ENCODE data around the gene PFKL. TPM values are rescaled to one million over a fixed set of nuclear protein-coding genes. Genes with fewer than 3 reads are reported as not detected.

Gene PFKL
- total RNA-seq, 8 experiments from 2014 or later: 43.6 to 204 (median 61.9) TPM

DNA sequence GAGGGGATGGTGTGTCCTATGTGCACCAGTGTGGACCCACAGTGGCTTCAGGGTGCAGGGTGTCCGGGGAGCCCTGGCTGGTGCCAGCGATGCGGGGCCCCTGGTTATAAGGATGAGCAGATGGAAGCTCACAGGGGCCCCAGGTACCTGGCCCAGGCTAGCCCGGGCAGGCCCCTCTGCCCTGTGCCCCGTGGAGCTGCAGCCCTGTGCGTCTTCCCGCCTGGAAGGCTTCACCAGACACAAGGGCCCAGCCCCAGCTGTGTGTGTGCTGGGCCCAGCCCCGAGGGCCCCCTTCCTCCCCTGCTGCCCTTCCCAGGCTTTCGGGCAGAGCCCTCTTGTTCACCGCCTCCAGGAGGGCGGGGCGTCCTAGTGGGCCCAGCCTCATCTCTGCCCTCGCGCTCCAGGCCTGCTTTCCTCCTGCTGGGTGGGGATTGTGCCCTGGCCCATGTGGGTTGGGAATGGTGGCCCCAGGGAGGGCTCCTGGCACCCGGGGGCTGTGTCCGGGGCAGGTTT is 15.9 kb downstream of the PFKL start:
- peak in 4 of 8 experiments; percentile 11 to 89 (median 58) for ATAC-seq (replicated peaks in 6 of 8)
- no peak overlapping the region for H3K4me3 ChIP-seq
- in situ Hi-C loops (cut with MboI; ENCODE audit: low pct_unique_long_range_greater_than_20kb in 2 of 9, low sequenced_read_pairs in 9 of 9, unreplicated experiment in 9 of 9): no loop called here
- no peak overlapping the region for H3K27ac ChIP-seq
- 80 to 100% (median 87%) methylated on average over 1 to 6 of the region's 16 CpGs; no CpG with 5 or more reads in 7 of the 10 experiments for WGBS, 10 experiments
- no peaks in the 10 kb centered on the region for H3K4me1 ChIP-seq (replicated peaks in 1 of 2)

DNA sequence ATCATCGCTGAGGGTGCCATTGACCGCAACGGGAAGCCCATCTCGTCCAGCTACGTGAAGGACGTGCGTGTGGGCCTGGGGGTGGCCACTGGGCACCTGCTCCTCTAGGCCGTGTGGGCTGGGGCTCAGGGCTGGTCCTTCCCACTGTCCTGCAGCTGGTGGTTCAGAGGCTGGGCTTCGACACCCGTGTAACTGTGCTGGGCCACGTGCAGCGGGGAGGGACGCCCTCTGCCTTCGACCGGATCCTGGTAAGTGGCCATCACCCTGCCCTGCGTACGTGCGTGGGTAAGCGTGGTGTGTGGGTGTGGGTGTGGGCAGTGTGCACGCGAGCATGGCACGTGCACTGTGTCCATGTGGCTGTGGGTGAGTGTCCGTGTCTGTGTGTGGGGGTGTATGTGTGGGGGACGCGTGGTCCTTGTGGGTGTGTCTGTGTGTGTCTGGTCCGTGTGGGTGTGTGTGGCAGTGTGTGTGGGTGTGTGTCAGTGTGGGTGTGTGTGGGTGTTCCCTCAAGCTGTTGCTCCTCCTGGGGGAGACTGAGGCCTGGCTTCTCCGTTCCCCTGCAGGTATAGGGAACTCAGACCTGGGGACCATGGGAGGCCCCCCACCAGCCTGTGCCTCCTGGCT is 16.5 kb downstream of the PFKL start:
- whole genome bisulfite sequencing, 10 experiments: 83 to 100% (median 98%) methylated on average over 1 to 11 of the region's 27 CpGs; no CpG with 5 or more reads in 5 of the 10 experiments
- in situ Hi-C loops (cut with MboI; ENCODE audit: low pct_unique_long_range_greater_than_20kb in 2 of 9, low sequenced_read_pairs in 9 of 9, unreplicated experiment in 9 of 9): no loop called here
- ATAC-seq (replicated peaks in 6 of 8): peak in 3 of 8 experiments; percentile 4 to 9 (median 7)
- H3K27ac ChIP-seq: no peak overlapping the region
- no peaks in the 10 kb centered on the region for H3K4me1 ChIP-seq (replicated peaks in 1 of 2)
- H3K4me3 ChIP-seq: no peak overlapping the region

DNA sequence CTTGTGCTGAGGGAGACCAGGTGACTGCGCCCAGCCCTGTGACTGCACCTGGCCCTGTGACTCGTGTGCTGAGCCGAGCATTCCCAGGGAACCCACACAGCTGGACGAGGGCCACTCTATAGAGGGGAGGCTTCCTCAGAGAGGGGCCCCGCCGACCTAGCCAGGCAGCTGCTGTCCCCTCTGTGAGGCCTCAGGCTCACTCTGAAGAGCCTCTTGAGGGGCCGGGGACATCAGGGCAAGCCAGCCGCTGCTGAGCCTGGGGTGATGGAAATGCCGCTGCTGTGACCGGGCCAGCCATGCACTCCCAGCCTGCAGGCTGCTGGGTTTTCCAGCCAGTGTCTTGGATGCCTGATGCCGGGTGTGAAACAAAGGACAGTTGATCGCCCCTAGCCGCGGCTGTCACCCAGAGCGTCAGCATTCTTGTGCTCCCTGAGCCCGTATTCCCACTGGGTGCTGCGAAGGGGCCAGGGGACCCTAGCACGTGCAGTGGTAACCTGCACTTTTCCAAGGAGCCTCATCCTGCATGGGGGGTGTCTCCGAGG is 17.5 kb downstream of the PFKL start:
- WGBS, 10 experiments: 61 to 100% (median 89%) methylated on average over 1 to 3 of the region's 19 CpGs; no CpG with 5 or more reads in 5 of the 10 experiments
- Histone ChIP-seq H3K4me1 (replicated peaks in 1 of 2) (no peaks in the 10 kb centered on the region), H3K4me3 (no peak overlapping the region), H3K27ac (no peak overlapping the region)
- in situ Hi-C loops (cut with MboI; ENCODE audit: low pct_unique_long_range_greater_than_20kb in 2 of 9, low sequenced_read_pairs in 9 of 9, unreplicated experiment in 9 of 9): no loop called here
- no peak for ATAC-seq (replicated peaks in 6 of 8)

DNA sequence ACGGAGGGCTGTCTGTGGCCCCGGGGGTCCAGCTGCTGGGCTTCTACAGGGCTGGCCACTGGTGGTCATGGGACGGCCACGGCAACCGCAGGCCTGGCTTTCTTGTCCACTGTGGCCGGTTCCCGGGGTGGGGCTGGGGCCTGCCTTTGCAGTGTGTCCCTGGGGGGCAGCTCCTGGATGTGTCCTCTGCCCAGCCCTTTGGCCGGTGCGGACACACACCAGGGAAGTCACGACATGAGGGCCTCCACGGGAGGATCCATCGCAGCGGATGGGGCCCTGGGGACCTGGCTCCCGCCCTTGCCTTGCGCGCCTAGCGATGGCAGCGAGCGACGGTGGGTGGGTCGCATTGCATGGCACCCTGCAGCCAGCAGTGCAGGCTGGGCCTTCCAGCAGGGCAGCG is 18.0 kb downstream of the PFKL start:
- ATAC-seq (replicated peaks in 6 of 8): no peak
- Histone ChIP-seq H3K4me3 (no peak overlapping the region), H3K27ac (no peak overlapping the region), H3K4me1 (replicated peaks in 1 of 2) (no peaks in the 10 kb centered on the region)
- WGBS, 10 experiments: 60 to 100% (median 90%) methylated on average over 1 to 3 of the region's 22 CpGs; no CpG with 5 or more reads in 6 of the 10 experiments
- in situ Hi-C loops (cut with MboI; ENCODE audit: low pct_unique_long_range_greater_than_20kb in 2 of 9, low sequenced_read_pairs in 9 of 9, unreplicated experiment in 9 of 9): no loop called here

DNA sequence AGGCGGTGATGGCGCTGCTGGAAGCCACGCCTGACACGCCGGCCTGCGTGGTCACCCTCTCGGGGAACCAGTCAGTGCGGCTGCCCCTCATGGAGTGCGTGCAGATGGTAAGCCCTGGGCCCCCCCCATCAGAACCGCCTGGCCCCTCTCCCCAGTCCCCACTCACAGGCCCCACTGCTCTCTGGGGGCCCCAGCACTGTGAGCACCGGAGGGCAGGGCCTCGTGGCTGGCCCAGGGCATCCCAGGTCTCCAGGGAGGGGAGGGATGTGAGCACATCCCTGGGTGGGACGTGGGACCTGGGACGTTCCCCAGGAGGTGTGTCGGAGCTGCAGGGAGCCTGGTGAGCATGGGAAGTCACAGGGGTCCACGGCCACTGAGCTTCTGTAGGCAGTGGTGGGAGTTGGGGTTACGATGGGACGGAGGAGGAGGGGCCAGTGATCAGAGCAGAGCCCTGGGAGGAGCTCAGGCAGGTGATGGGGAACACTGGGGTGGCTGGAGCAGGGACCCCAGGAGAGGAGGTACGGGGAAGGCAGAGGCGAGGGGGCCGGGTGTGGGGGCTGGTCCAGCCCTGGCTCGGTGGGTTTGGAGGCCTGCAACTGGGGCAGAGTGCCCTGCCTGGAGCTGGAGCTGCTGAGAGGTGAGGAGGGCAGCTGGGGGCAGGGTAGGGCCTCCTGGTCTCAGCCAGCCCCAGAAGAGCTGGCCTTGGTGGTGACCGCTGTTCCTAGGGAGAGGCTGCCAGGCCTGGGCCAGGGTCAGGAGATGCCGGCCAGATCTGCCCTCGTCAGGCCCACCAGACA is 18.8 kb downstream of the PFKL start:
- ATAC-seq (replicated peaks in 6 of 8): no peak
- no peaks in the 10 kb centered on the region for H3K4me1 ChIP-seq (replicated peaks in 1 of 2)
- WGBS, 10 experiments: 100% methylated on average over 1 to 2 of the region's 25 CpGs; no CpG with 5 or more reads in 7 of the 10 experiments
- H3K27ac ChIP-seq: no peak overlapping the region
- H3K4me3 ChIP-seq: no peak overlapping the region
- in situ Hi-C loops (cut with MboI; ENCODE audit: low pct_unique_long_range_greater_than_20kb in 2 of 9, low sequenced_read_pairs in 9 of 9, unreplicated experiment in 9 of 9): no loop called here

DNA sequence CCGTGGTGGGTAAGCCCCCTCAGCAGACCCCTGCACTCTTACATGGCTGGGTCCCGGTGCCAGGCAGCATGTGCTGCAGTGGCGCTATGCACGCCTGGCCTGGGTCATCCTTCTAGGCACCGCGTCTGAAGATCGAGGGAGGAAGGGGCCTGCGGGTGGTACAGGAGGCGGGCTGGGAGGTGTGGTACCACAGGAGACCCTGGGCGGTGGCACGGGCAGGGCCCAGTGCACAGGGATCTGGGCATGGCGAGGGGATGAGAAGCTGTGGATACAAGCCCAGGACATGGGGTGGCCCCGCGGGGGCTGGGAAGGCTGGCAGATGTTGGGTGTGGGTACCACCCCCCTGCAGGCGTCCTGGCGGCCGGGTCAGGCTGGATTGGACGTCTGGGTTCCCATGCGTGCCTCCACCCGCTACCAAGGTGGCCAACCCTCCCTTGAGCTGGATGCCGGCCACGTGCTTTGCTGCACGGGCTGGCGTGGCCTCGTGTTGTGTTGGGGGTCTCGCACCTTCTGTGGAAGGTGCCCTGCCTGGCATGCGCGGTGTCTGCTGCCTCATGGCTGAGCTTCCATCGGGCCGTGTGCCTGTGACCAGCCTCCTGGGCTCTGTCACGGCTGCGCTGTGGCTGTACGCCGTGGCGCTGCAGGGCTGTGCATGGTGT is 19.7 kb downstream of the PFKL start:
- in situ Hi-C loops (cut with MboI; ENCODE audit: low pct_unique_long_range_greater_than_20kb in 2 of 9, low sequenced_read_pairs in 9 of 9, unreplicated experiment in 9 of 9): no loop called here
- Histone ChIP-seq H3K4me3 (no peak overlapping the region), H3K27ac (no peak overlapping the region), H3K4me1 (replicated peaks in 1 of 2) (no peaks in the 10 kb centered on the region)
- 95 to 100% (median 100%) methylated on average over 1 to 12 of the region's 35 CpGs; no CpG with 5 or more reads in 3 of the 10 experiments for WGBS, 10 experiments
- ATAC-seq (replicated peaks in 6 of 8): no peak

DNA sequence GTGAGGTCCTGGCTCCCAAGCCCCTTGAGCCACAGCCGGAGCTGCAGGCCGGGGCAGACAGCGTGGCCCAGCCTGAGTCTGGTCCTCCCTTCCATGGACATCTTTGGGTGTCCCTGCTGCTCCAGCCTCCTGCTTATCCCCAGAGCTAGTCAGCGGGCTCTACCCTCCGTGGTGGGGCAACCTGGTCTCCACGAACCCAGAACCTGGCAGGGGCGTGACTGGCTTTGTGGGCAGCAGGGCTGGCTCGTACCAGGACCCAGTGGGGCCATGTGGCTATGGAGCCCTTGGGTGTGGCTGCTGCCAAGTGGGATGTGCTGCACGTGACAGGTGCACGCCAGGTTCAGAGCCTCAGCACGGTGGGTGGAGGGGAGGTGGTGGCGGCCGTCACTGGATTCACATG is 21.0 kb downstream of the PFKL start:
- 92 to 100% (median 100%) methylated on average over 2 to 3 of the region's 13 CpGs; no CpG with 5 or more reads in 7 of the 10 experiments for WGBS, 10 experiments
- no peak for ATAC-seq (replicated peaks in 6 of 8)
- no peak overlapping the region for H3K4me3 ChIP-seq
- H3K4me1 ChIP-seq (replicated peaks in 1 of 2): no peaks in the 10 kb centered on the region
- in situ Hi-C loops (cut with MboI; ENCODE audit: low pct_unique_long_range_greater_than_20kb in 2 of 9, low sequenced_read_pairs in 9 of 9, unreplicated experiment in 9 of 9): no loop called here
- H3K27ac ChIP-seq: no peak overlapping the region

DNA sequence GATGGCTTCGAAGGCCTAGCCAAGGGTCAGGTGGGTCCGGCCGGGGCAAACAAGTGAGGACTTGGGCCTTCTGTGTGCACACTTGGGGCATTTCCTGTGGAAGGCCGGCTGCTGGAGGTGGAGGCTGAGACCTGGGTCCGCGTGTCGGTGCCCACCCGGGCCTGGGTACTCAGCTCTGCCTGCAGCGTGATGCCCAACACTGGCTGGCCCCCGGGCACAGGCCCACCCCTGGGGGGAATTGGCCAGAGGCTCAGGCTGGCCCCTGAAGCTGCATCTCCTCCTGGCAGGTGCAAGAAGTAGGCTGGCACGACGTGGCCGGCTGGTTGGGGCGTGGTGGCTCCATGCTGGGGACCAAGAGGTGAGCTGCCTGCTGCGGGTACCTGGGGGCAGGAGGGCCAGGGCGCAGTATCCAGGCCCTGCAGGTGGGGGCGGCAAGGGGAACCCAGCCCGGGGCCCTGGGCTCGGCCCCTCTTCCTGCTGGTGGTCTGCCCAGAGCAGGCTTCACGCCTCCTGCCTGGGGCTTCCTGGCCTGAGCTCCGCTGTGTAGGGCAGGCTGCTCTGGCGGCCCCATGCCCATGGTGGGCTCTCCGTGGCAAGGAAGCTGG is 22.1 kb downstream of the PFKL start:
- no peak for ATAC-seq (replicated peaks in 6 of 8)
- in situ Hi-C loops (cut with MboI; ENCODE audit: low pct_unique_long_range_greater_than_20kb in 2 of 9, low sequenced_read_pairs in 9 of 9, unreplicated experiment in 9 of 9): no loop called here
- H3K4me3 ChIP-seq: no peak overlapping the region
- WGBS, 10 experiments: 80 to 100% (median 80%) methylated on average over 1 to 3 of the region's 23 CpGs; no CpG with 5 or more reads in 7 of the 10 experiments
- no peaks in the 10 kb centered on the region for H3K4me1 ChIP-seq (replicated peaks in 1 of 2)
- no peak overlapping the region for H3K27ac ChIP-seq

DNA sequence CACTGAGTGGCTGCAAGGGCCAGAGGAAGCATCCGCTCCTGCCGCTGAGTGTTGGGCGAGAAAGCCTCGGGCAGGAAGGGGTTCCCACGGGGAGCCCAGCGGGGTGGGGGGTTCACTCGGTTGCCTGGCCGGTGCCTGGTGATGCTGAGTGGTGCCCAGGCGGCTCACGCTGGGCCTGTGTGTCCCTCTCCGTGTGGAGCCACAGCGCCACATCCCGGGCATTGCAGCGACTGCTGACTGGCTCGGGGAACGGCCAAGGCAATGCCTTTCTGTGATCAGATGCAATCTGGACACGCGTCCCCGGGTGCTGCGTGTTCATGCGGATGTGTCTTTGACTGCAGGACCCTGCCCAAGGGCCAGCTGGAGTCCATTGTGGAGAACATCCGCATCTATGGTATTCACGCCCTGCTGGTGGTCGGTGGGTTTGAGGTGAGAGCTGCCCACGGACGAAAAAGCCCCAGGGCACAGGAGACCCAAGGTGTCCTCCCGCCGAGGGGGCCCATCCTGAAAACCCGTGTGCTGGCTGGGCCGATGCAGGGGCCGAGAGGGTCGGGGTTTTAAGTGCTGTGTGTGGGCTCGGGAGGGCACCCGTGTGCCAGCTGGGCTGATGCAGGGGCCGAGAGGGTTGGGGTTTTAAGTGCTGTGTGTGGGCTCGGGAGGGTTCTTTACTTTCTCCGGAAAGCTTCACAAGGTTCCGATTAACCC is 22.9 kb downstream of the PFKL start:
- no peak for ATAC-seq (replicated peaks in 6 of 8)
- WGBS, 10 experiments: 100% methylated on average over 4 of the region's 38 CpGs; no CpG with 5 or more reads in 9 of the 10 experiments

DNA sequence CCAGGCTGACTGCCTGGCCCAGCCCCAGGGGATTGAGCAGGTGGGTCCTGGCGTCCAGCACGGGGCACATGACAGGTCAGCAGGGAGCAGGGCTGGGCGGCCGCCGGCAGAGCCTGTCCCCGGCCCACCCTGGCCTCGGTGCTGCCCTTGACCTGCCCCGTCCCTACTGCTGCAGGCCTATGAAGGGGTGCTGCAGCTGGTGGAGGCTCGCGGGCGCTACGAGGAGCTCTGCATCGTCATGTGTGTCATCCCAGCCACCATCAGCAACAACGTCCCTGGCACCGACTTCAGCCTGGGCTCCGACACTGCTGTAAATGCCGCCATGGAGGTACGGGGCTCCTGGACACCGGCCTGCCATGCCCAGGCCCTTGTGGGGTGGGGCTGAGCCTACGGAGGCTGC is 23.7 kb downstream of the PFKL start:
- 80 to 90% methylated on average over 1 to 2 of the region's 20 CpGs; no CpG with 5 or more reads in 8 of the 10 experiments for WGBS, 10 experiments
- Histone ChIP-seq H3K4me3 (no peak overlapping the region), H3K4me1 (replicated peaks in 1 of 2) (no peaks in the 10 kb centered on the region), H3K27ac (no peak overlapping the region)
- ATAC-seq (replicated peaks in 6 of 8): no peak
- in situ Hi-C loops (cut with MboI; ENCODE audit: low pct_unique_long_range_greater_than_20kb in 2 of 9, low sequenced_read_pairs in 9 of 9, unreplicated experiment in 9 of 9): no loop called here

More for the DNA sequence above, 22.9 kb downstream of the PFKL start:
- in situ Hi-C loops (cut with MboI; ENCODE audit: low pct_unique_long_range_greater_than_20kb in 2 of 9, low sequenced_read_pairs in 9 of 9, unreplicated experiment in 9 of 9): no loop called here
- no peak overlapping the region for H3K27ac ChIP-seq
- H3K4me3 ChIP-seq: no peak overlapping the region
- H3K4me1 ChIP-seq (replicated peaks in 1 of 2): no peaks in the 10 kb centered on the region

DNA sequence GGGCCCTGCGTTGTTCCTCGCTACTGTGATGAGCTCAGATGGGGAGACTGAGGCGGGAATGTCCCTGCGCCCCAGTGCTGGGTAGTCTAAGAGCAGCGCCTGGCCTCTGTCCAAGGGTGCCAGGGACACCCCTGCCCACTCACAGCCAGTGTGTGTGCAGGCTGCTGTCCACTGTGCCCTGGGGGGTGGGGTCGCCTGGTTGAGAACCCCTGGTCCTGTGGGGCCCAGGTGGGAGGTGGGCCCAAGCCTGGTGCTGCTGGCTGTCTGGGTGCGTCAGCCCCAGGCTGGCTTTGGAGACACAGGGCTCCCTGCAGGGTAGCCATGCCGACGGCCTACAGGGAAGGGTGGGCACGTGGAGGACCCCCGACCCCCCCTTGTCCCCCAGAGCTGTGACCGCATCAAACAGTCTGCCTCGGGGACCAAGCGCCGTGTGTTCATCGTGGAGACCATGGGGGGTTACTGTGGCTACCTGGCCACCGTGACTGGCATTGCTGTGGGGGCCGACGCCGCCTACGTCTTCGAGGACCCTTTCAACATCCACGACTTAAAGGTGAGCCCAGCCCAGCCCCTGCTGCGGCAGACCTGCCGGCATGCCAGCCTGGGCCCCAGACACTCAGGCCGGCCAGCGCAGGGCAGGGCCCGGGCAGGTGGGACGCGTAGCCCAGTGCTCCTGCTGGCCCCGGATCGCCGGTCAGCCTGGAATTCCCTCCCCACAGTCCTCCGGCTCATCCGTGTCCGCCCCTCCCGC is 24.4 kb downstream of the PFKL start:
- no peak overlapping the region for H3K27ac ChIP-seq
- in situ Hi-C loops (cut with MboI; ENCODE audit: low pct_unique_long_range_greater_than_20kb in 2 of 9, low sequenced_read_pairs in 9 of 9, unreplicated experiment in 9 of 9): no loop called here
- no peak for ATAC-seq (replicated peaks in 6 of 8)
- WGBS, 10 experiments: 93 to 100% methylated on average over 2 to 8 of the region's 37 CpGs; no CpG with 5 or more reads in 8 of the 10 experiments
- no peaks in the 10 kb centered on the region for H3K4me1 ChIP-seq (replicated peaks in 1 of 2)
- H3K4me3 ChIP-seq: no peak overlapping the region

DNA sequence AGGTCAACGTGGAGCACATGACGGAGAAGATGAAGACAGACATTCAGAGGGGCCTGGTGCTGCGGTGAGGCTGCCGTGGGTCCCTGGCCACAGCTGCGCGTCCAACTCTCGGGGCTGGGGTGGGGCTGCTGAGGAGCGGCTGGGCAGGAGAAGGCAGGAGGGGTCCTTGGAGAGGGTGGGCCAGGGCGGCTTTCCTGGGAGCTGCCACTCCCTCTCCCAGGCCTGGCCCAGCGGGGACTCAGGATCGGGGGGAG is 24.9 kb downstream of the PFKL start:
- no peaks in the 10 kb centered on the region for H3K4me1 ChIP-seq (replicated peaks in 1 of 2)
- H3K4me3 ChIP-seq: no peak overlapping the region
- no peak overlapping the region for H3K27ac ChIP-seq
- no peak for ATAC-seq (replicated peaks in 6 of 8)
- WGBS, 10 experiments: no CpG with 5 or more reads among the region's 11 CpGs
- in situ Hi-C loops (cut with MboI; ENCODE audit: low pct_unique_long_range_greater_than_20kb in 2 of 9, low sequenced_read_pairs in 9 of 9, unreplicated experiment in 9 of 9): loop anchor here in 1 of 9 experiments (25.0 kb wide), 1 partner anchor 463 kb away; no protein-coding TSS in a partner anchor

Measured in motor neuron (in vitro differentiated cells).